ENCODE measurements around the gene GDA.
"Not testable (repeated sequence)": the region's sequence is repeated elsewhere in the genome, so short reads cannot be mapped to it uniquely, and the experiment has no call there.

The GDA gene

GRCh38 chr9:72263572-72263971, 114.3 kb downstream of the GDA start:
- no peak overlapping the region for H3K4me3 ChIP-seq (replicated peaks; ENCODE audit: low read depth, low read length)
- H3K36me3 ChIP-seq (ENCODE audit: control insufficient read depth, insufficient read depth, low read length) = no peaks in the 10 kb centered on the region
- no peaks in the 10 kb centered on the region for H3K27me3 ChIP-seq (replicated peaks; ENCODE audit: control insufficient read depth, insufficient read depth, low read length)
- DNase-seq (ENCODE audit: extremely low read depth, insufficient read length) = no peak
- TF ChIP-seq CTCF (IDR thresholded peaks at IDR 0.05; ENCODE audit: insufficient read depth, low read length, poor library complexity, severe bottlenecking) = no peak

GRCh38 chr9:72268961-72269360, 119.7 kb downstream of the GDA start:
- Histone ChIP-seq H3K4me3 (replicated peaks; ENCODE audit: low read depth, low read length) (no peak overlapping the region), H3K27me3 (replicated peaks; ENCODE audit: control insufficient read depth, insufficient read depth, low read length) (no peaks in the 10 kb centered on the region), H3K36me3 (ENCODE audit: control insufficient read depth, insufficient read depth, low read length) (no peaks in the 10 kb centered on the region)
- DNase-seq (ENCODE audit: extremely low read depth, insufficient read length) = no peak
- no peak for TF ChIP-seq CTCF (IDR thresholded peaks at IDR 0.05; ENCODE audit: insufficient read depth, low read length, poor library complexity, severe bottlenecking)

- H3K27me3 ChIP-seq (replicated peaks; ENCODE audit: control insufficient read depth, insufficient read depth, low read length); DNase-seq (ENCODE audit: extremely low read depth, insufficient read length); H3K36me3 ChIP-seq (ENCODE audit: control insufficient read depth, insufficient read depth, low read length); H3K4me3 ChIP-seq (replicated peaks; ENCODE audit: low read depth, low read length): not testable (repeated sequence)
Measured at GRCh38 chr9:72270359-72270758, 121.1 kb downstream of the GDA start.

GRCh38 chr9:72271613-72272478, 122.6 kb downstream of the GDA start:
- Histone ChIP-seq H3K4me3 (replicated peaks; ENCODE audit: low read depth, low read length) (no peak overlapping the region), H3K27me3 (replicated peaks; ENCODE audit: control insufficient read depth, insufficient read depth, low read length) (0 out of 2 replicates have a peak, but pooled peaks cover 2% of the 10 kb centered on the region), H3K36me3 (ENCODE audit: control insufficient read depth, insufficient read depth, low read length) (no peaks in the 10 kb centered on the region)
- peak; percentile 84 for TF ChIP-seq CTCF (IDR thresholded peaks at IDR 0.05; ENCODE audit: insufficient read depth, low read length, poor library complexity, severe bottlenecking)
- DNase-seq (ENCODE audit: extremely low read depth, insufficient read length) = no peak

- DNase-seq (ENCODE audit: extremely low read depth, insufficient read length) = no peak
- H3K36me3 ChIP-seq (ENCODE audit: control insufficient read depth, insufficient read depth, low read length) = no peaks in the 10 kb centered on the region
- no peak for TF ChIP-seq CTCF (IDR thresholded peaks at IDR 0.05; ENCODE audit: insufficient read depth, low read length, poor library complexity, severe bottlenecking)
- no peak overlapping the region for H3K4me3 ChIP-seq (replicated peaks; ENCODE audit: low read depth, low read length)
- 0 out of 2 replicates have a peak, but pooled peaks cover 2% of the 10 kb centered on the region for H3K27me3 ChIP-seq (replicated peaks; ENCODE audit: control insufficient read depth, insufficient read depth, low read length)
Measured at GRCh38 chr9:72274441-72274840, 125.2 kb downstream of the GDA start.

- H3K4me3 ChIP-seq (replicated peaks; ENCODE audit: low read depth, low read length) = no peak overlapping the region
- DNase-seq (ENCODE audit: extremely low read depth, insufficient read length) = no peak
- H3K27me3 ChIP-seq (replicated peaks; ENCODE audit: control insufficient read depth, insufficient read depth, low read length) = 0 out of 2 replicates have a peak, but pooled peaks cover 2% of the 10 kb centered on the region
- TF ChIP-seq CTCF (IDR thresholded peaks at IDR 0.05; ENCODE audit: insufficient read depth, low read length, poor library complexity, severe bottlenecking) = no peak
- no peaks in the 10 kb centered on the region for H3K36me3 ChIP-seq (ENCODE audit: control insufficient read depth, insufficient read depth, low read length)
Measured at GRCh38 chr9:72274916-72275315, 125.7 kb downstream of the GDA start.

Data from GM06990 (cell line).